CD4-positive, alpha-beta T cell treated with Interleukin-1 beta for 1 hour (primary cell): ENCODE data around the gene RAB8B.

Source experiments
- DNase-seq, 2 donors: peaks; one replicate each; pipeline ENCODE4 v3.0.0-alpha.2; 2020 to 2022

Gene RAB8B

GRCh38 chr15:63188926-63189871 lies at the start of gene RAB8B:
RAB8B (plus strand) TSS chr15:63189606; CDS start chr15:63189625, 19 bp downstream.
- peak; percentile 96 to 97 for DNase-seq

GRCh38 chr15:63140936-63141335 lies 48.5 kb upstream of the RAB8B start:
- DNase-seq: no peak

GRCh38 chr15:63145426-63145825 lies 44.0 kb upstream of the RAB8B start:
- DNase-seq: no peak

- no peak for DNase-seq
Observed at GRCh38 chr15:63146684-63147083, 42.7 kb upstream of the RAB8B start.

- no peak for DNase-seq
Observed at GRCh38 chr15:63151665-63152064, 37.7 kb upstream of the RAB8B start.

- no peak for DNase-seq
Observed at GRCh38 chr15:63155486-63155885, 33.9 kb upstream of the RAB8B start.

GRCh38 chr15:63156086-63156710 lies 33.2 kb upstream of the RAB8B start:
- no peak for DNase-seq

GRCh38 chr15:63156755-63157117 lies 32.7 kb upstream of the RAB8B start:
- DNase-seq: peak in 1 of 2 donors; percentile 22

- DNase-seq: peak; percentile 85 to 88
Observed at GRCh38 chr15:63157118-63157843, 32.1 kb upstream of the RAB8B start, which contains the start of gene RPS27L. RPS27L (minus strand) TSS chr15:63157477; CDS start chr15:63157405, 72 bp downstream.

GRCh38 chr15:63157891-63158431 lies 31.4 kb upstream of the RAB8B start:
- peak; percentile 29 to 38 for DNase-seq

- no peak for DNase-seq
Observed at GRCh38 chr15:63160638-63161037, 28.8 kb upstream of the RAB8B start.

GRCh38 chr15:63163217-63163616 lies 26.2 kb upstream of the RAB8B start:
- no peak for DNase-seq

GRCh38 chr15:63165166-63165859 lies 24.1 kb upstream of the RAB8B start:
- DNase-seq: no peak

GRCh38 chr15:63166219-63166618 lies 23.2 kb upstream of the RAB8B start:
- DNase-seq: peak; percentile 23 to 39

- DNase-seq: no peak
Observed at GRCh38 chr15:63169788-63170187, 19.6 kb upstream of the RAB8B start.

GRCh38 chr15:63172376-63172775 lies 17.0 kb upstream of the RAB8B start:
- no peak for DNase-seq

GRCh38 chr15:63172851-63173451 lies 16.5 kb upstream of the RAB8B start:
- DNase-seq: no peak

GRCh38 chr15:63176302-63176701 lies 13.1 kb upstream of the RAB8B start:
- no peak for DNase-seq

- DNase-seq: no peak
Observed at GRCh38 chr15:63178034-63178433, 11.4 kb upstream of the RAB8B start.

GRCh38 chr15:63180746-63181145 lies 8.7 kb upstream of the RAB8B start:
- no peak for DNase-seq

GRCh38 chr15:63181648-63182047 lies 7.8 kb upstream of the RAB8B start:
- DNase-seq: no peak

GRCh38 chr15:63185206-63185605 lies 4.2 kb upstream of the RAB8B start:
- DNase-seq: no peak
